Vagina (tissue), 2 donors: ENCODE data around the gene FGF22.

Experiments
- POLR2A ChIP-seq, 2 donors: fragments of 450-650 bp; IDR thresholded peaks; one replicate each; pipeline ENCODE4 v1.6.1; 2017; ENCODE audit warnings: antibody characterized with exemption in 2 of 2, mild to moderate bottlenecking in 2 of 2, moderate library complexity in 2 of 2
- POLR2AphosphoS5 ChIP-seq, 2 donors: sonication (generic); formaldehyde crosslinking; IDR thresholded peaks; one replicate each; pipeline ENCODE4 v1.9.0; 2017; ENCODE audit warnings: antibody characterized with exemption in 2 of 2, mild to moderate bottlenecking in 2 of 2, low read depth in 1 of 2; ENCODE audit not compliant: insufficient read depth in 1 of 2
- TF ChIP-seq, protein P1 (sequence below), 3 experiments: fragments of 450-650 bp in 2 of 3; fragments of 200-600 bp in 1 of 3; sonication (generic) in 1 of 3; IDR thresholded peaks; one replicate each; pipeline ENCODE4 v1.5.1; 2017 to 2019; ENCODE audit warnings: antibody characterized with exemption in 3 of 3, mild to moderate bottlenecking in 2 of 3, moderate library complexity in 2 of 3

DNA sequence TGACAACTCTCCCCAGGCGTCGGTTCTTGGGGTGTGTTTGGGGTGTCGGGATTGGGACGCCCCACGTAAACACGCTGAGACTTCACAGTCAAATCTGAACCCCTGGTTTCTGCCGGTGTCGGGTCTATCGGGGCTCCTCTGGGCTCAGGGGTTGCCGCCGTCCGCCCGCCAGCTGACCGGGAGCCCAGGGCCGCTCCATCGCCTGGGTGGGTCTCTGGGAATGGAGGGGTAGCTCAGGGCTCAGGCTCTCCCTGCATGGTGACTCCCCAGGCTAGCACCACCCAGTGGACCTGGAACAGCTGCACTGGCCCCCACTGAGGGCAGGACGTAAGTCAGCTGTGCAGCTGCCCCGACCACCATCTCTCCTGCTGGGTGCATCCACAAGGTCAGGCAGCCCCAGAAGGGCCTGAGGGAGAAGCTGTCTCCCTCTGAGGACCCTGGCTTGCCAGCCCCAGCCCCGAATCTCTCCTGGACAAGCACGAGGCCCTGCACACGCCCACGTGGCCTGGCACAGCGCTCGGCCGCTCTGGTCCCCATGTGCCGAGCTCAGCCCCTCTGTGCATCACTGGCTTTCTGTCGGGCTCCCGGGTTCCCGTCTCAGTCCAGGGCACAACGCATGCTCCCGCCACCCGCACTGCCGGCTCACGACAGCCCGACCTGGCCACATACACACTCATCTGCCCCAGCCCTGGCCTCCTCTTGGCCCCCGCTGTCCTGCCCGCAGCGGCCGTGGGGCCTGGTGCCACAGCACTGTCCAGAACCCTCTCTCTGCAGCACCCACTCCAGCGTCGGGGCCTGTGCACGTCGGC lies 17.3 kb downstream of the FGF22 start:
- TF ChIP-seq, protein P1, sequence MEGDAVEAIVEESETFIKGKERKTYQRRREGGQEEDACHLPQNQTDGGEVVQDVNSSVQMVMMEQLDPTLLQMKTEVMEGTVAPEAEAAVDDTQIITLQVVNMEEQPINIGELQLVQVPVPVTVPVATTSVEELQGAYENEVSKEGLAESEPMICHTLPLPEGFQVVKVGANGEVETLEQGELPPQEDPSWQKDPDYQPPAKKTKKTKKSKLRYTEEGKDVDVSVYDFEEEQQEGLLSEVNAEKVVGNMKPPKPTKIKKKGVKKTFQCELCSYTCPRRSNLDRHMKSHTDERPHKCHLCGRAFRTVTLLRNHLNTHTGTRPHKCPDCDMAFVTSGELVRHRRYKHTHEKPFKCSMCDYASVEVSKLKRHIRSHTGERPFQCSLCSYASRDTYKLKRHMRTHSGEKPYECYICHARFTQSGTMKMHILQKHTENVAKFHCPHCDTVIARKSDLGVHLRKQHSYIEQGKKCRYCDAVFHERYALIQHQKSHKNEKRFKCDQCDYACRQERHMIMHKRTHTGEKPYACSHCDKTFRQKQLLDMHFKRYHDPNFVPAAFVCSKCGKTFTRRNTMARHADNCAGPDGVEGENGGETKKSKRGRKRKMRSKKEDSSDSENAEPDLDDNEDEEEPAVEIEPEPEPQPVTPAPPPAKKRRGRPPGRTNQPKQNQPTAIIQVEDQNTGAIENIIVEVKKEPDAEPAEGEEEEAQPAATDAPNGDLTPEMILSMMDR (IDR thresholded peaks at IDR 0.05) = no peak
- TF ChIP-seq POLR2A (IDR thresholded peaks at IDR 0.05) (no peak), POLR2AphosphoS5 (IDR thresholded peaks at IDR 0.05; ENCODE audit: insufficient read depth in 1 of 2, low read depth in 1 of 2) (no peak)
